ENCODE data around the gene SFMBT2. TPM values are rescaled to one million over a fixed set of nuclear protein-coding genes. Genes with fewer than 3 reads are reported as not detected.

Gene SFMBT2
- total RNA-seq, 2 donors from 2014 or later, result 28.2 to 42.1 TPM

- peak overlapping the region; percentile 5 to 7 for H3K4me3 Mint-ChIP-seq
- H3K36me3 Mint-ChIP-seq (ENCODE audit: insufficient read depth in 2 of 2), result peaks cover 16 to 63% of the 10 kb centered on the region in 2 donors
- peak in 1 of 2 donors; percentile 33 for ATAC-seq (replicated peaks in 1 of 2)
- DNase-seq, result no peak
- H3K9me3 Mint-ChIP-seq, result peaks cover 2 to 8% of the 10 kb centered on the region in 2 donors
- peaks cover 23% of the 10 kb centered on the region for H3K4me1 Mint-ChIP-seq (ENCODE audit: low read depth)
- peak overlapping the region; percentile 83 for H3K27ac Mint-ChIP-seq
- H3K27me3 Mint-ChIP-seq (ENCODE audit: low read depth), result no peaks in the 10 kb centered on the region
Measured at GRCh38 chr10:7364474-7364873, 46.4 kb downstream of the SFMBT2 start.

- no peak for DNase-seq
- ATAC-seq (replicated peaks in 1 of 2), result no peak
- Mint-ChIP-seq H3K36me3 (ENCODE audit: insufficient read depth in 2 of 2) (peaks cover 18 to 70% of the 10 kb centered on the region in 2 donors), H3K27me3 (ENCODE audit: low read depth) (no peaks in the 10 kb centered on the region), H3K4me3 (no peak overlapping the region), H3K4me1 (ENCODE audit: low read depth) (peaks cover 26% of the 10 kb centered on the region), H3K9me3 (peaks cover 3 to 10% of the 10 kb centered on the region in 2 donors), H3K27ac (peak overlapping the region; percentile 83)
Measured at GRCh38 chr10:7363700-7364099, 47.1 kb downstream of the SFMBT2 start.

- DNase-seq, result no peak
- no peaks in the 10 kb centered on the region for H3K27me3 Mint-ChIP-seq (ENCODE audit: low read depth)
- H3K4me1 Mint-ChIP-seq (ENCODE audit: low read depth), result peaks cover 28% of the 10 kb centered on the region
- H3K4me3 Mint-ChIP-seq, result no peak overlapping the region
- peaks cover 8 to 14% of the 10 kb centered on the region in 2 donors for H3K9me3 Mint-ChIP-seq
- H3K36me3 Mint-ChIP-seq (ENCODE audit: insufficient read depth in 2 of 2), result peaks cover 22 to 71% of the 10 kb centered on the region in 2 donors
- H3K27ac Mint-ChIP-seq, result no peak overlapping the region
- ATAC-seq (replicated peaks in 1 of 2), result no peak
Measured at GRCh38 chr10:7362471-7362870, 48.4 kb downstream of the SFMBT2 start.

- Mint-ChIP-seq H3K27ac (no peak overlapping the region), H3K27me3 (ENCODE audit: low read depth) (no peaks in the 10 kb centered on the region), H3K4me3 (no peak overlapping the region), H3K4me1 (ENCODE audit: low read depth) (peaks cover 28% of the 10 kb centered on the region), H3K9me3 (peaks cover 8 to 14% of the 10 kb centered on the region in 2 donors), H3K36me3 (ENCODE audit: insufficient read depth in 2 of 2) (peaks cover 24 to 67% of the 10 kb centered on the region in 2 donors)
- no peak for ATAC-seq (replicated peaks in 1 of 2)
- no peak for DNase-seq
Measured at GRCh38 chr10:7361316-7361715, 49.5 kb downstream of the SFMBT2 start.

- H3K4me1 Mint-ChIP-seq (ENCODE audit: low read depth), result peaks cover 23% of the 10 kb centered on the region
- H3K27ac Mint-ChIP-seq, result no peak overlapping the region
- DNase-seq (no peak), ATAC-seq (replicated peaks in 1 of 2) (no peak)
- no peaks in the 10 kb centered on the region for H3K27me3 Mint-ChIP-seq (ENCODE audit: low read depth)
- H3K9me3 Mint-ChIP-seq, result peaks cover 8 to 14% of the 10 kb centered on the region in 2 donors
- peaks cover 22 to 59% of the 10 kb centered on the region in 2 donors for H3K36me3 Mint-ChIP-seq (ENCODE audit: insufficient read depth in 2 of 2)
- H3K4me3 Mint-ChIP-seq, result no peak overlapping the region
Measured at GRCh38 chr10:7359954-7360353, 50.9 kb downstream of the SFMBT2 start.

- H3K27ac Mint-ChIP-seq, result no peak overlapping the region
- no peak for ATAC-seq (replicated peaks in 1 of 2)
- H3K27me3 Mint-ChIP-seq (ENCODE audit: low read depth), result no peaks in the 10 kb centered on the region
Measured at GRCh38 chr10:7359356-7359755, 51.5 kb downstream of the SFMBT2 start.

GRCh38 chr10:7357193-7357592 is 53.6 kb downstream of the SFMBT2 start:
- H3K27ac Mint-ChIP-seq, result no peak overlapping the region
- peaks cover 17% of the 10 kb centered on the region for H3K4me1 Mint-ChIP-seq (ENCODE audit: low read depth)
- DNase-seq (no peak), ATAC-seq (replicated peaks in 1 of 2) (no peak)
- H3K36me3 Mint-ChIP-seq (ENCODE audit: insufficient read depth in 2 of 2), result peaks cover 12 to 38% of the 10 kb centered on the region in 2 donors
- no peak overlapping the region for H3K4me3 Mint-ChIP-seq
- H3K9me3 Mint-ChIP-seq, result peaks cover 6 to 10% of the 10 kb centered on the region in 2 donors
- H3K27me3 Mint-ChIP-seq (ENCODE audit: low read depth), result no peaks in the 10 kb centered on the region

More at GRCh38 chr10:7359356-7359755, 51.5 kb downstream of the SFMBT2 start:
- Mint-ChIP-seq H3K9me3 (peaks cover 8 to 14% of the 10 kb centered on the region in 2 donors), H3K4me1 (ENCODE audit: low read depth) (peaks cover 22% of the 10 kb centered on the region), H3K4me3 (no peak overlapping the region), H3K36me3 (ENCODE audit: insufficient read depth in 2 of 2) (peaks cover 17 to 56% of the 10 kb centered on the region in 2 donors)
- DNase-seq, result no peak

GRCh38 chr10:7354330-7355047 is 56.3 kb downstream of the SFMBT2 start:
- peaks cover 22% of the 10 kb centered on the region for H3K4me1 Mint-ChIP-seq (ENCODE audit: low read depth)
- H3K27me3 Mint-ChIP-seq (ENCODE audit: low read depth), result no peaks in the 10 kb centered on the region
- peak; percentile 51 to 82 for ATAC-seq (replicated peaks in 1 of 2)
- H3K27ac Mint-ChIP-seq, result no peak overlapping the region
- H3K9me3 Mint-ChIP-seq, result peaks cover 6% of the 10 kb centered on the region in 2 donors
- no peak overlapping the region for H3K4me3 Mint-ChIP-seq
- peaks cover 13 to 32% of the 10 kb centered on the region in 2 donors for H3K36me3 Mint-ChIP-seq (ENCODE audit: insufficient read depth in 2 of 2)
- peak; percentile 9 to 27 for DNase-seq

- peaks cover 8 to 18% of the 10 kb centered on the region in 2 donors for H3K36me3 Mint-ChIP-seq (ENCODE audit: insufficient read depth in 2 of 2)
- DNase-seq, result no peak
Measured at GRCh38 chr10:7351894-7352293, 58.9 kb downstream of the SFMBT2 start.

GRCh38 chr10:7350541-7351195 is 60.2 kb downstream of the SFMBT2 start:
- Mint-ChIP-seq H3K27ac (peak overlapping the region; percentile 49), H3K9me3 (no peaks in the 10 kb centered on the region), H3K27me3 (ENCODE audit: low read depth) (no peaks in the 10 kb centered on the region), H3K4me1 (ENCODE audit: low read depth) (peaks cover 17% of the 10 kb centered on the region), H3K4me3 (no peak overlapping the region), H3K36me3 (ENCODE audit: insufficient read depth in 2 of 2) (peaks cover 8 to 23% of the 10 kb centered on the region in 2 donors)
- DNase-seq (no peak), ATAC-seq (replicated peaks in 1 of 2) (no peak)

More at GRCh38 chr10:7351894-7352293, 58.9 kb downstream of the SFMBT2 start:
- Mint-ChIP-seq H3K27me3 (ENCODE audit: low read depth) (no peaks in the 10 kb centered on the region), H3K4me3 (no peak overlapping the region), H3K27ac (no peak overlapping the region), H3K9me3 (no peaks in the 10 kb centered on the region), H3K4me1 (ENCODE audit: low read depth) (peaks cover 17% of the 10 kb centered on the region)
- ATAC-seq (replicated peaks in 1 of 2), result no peak

GRCh38 chr10:7345717-7346116 is 65.1 kb downstream of the SFMBT2 start:
- no peak for ATAC-seq (replicated peaks in 1 of 2)
- H3K4me1 Mint-ChIP-seq (ENCODE audit: low read depth), result peaks cover 13% of the 10 kb centered on the region
- no peak for DNase-seq
- H3K27me3 Mint-ChIP-seq (ENCODE audit: low read depth), result no peaks in the 10 kb centered on the region
- no peak overlapping the region for H3K4me3 Mint-ChIP-seq
- H3K9me3 Mint-ChIP-seq, result peaks cover 1% of the 10 kb centered on the region in 2 donors
- peaks cover 11 to 26% of the 10 kb centered on the region in 2 donors for H3K36me3 Mint-ChIP-seq (ENCODE audit: insufficient read depth in 2 of 2)
- peak overlapping the region; percentile 63 for H3K27ac Mint-ChIP-seq

- Mint-ChIP-seq H3K36me3 (ENCODE audit: insufficient read depth in 2 of 2) (peaks cover 5 to 19% of the 10 kb centered on the region in 2 donors), H3K9me3 (peaks cover 1% of the 10 kb centered on the region in 2 donors), H3K27ac (no peak overlapping the region), H3K27me3 (ENCODE audit: low read depth) (no peaks in the 10 kb centered on the region), H3K4me1 (ENCODE audit: low read depth) (peaks cover 36% of the 10 kb centered on the region), H3K4me3 (no peak overlapping the region)
- ATAC-seq (replicated peaks in 1 of 2) (no peak), DNase-seq (no peak)
Measured at GRCh38 chr10:7343040-7343439, 67.8 kb downstream of the SFMBT2 start.

GRCh38 chr10:7340179-7340874 is 70.5 kb downstream of the SFMBT2 start:
- DNase-seq (no peak), ATAC-seq (replicated peaks in 1 of 2) (peak in 1 of 2 donors; percentile 41)
- Mint-ChIP-seq H3K36me3 (ENCODE audit: insufficient read depth in 2 of 2) (peaks cover 6 to 18% of the 10 kb centered on the region in 2 donors), H3K4me1 (ENCODE audit: low read depth) (peaks cover 59% of the 10 kb centered on the region), H3K4me3 (no peak overlapping the region), H3K9me3 (peaks cover 0 to 1% of the 10 kb centered on the region in 2 donors), H3K27me3 (ENCODE audit: low read depth) (no peaks in the 10 kb centered on the region), H3K27ac (peak overlapping the region; percentile 26)

All from activated T-cell treated with anti-CD3 and anti-CD28 coated beads, Interleukin-2, amount 50 U/mL, for 72 hours (primary cell).